EL (cell line): ENCODE results near the gene PGLYRP3.

Experiments used
- DNase-seq: peaks from one replicate; pipeline ENCODE4 v3.0.0-alpha.2; 2016

Gene PGLYRP3

DNA sequence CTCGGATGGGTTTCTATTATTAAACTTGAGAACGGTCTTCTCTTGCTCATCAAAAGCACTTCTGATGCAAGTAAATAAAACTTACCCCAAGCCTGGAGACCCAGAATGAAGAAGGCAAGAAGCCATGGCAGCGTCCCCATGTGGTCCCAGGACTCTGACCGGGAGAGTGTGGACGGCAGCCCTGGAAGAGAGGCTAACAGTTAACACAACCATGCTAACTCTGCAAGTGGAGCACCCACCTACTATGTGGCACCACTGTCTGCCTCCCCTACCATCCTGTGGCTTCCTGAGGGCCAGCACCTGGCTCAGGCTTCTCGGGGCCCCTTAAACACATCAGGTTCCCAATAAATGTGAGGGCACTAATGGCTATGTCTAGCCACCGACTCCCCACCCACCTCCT, 2.2 kb downstream of the PGLYRP3 start:
- no peak for DNase-seq

DNA sequence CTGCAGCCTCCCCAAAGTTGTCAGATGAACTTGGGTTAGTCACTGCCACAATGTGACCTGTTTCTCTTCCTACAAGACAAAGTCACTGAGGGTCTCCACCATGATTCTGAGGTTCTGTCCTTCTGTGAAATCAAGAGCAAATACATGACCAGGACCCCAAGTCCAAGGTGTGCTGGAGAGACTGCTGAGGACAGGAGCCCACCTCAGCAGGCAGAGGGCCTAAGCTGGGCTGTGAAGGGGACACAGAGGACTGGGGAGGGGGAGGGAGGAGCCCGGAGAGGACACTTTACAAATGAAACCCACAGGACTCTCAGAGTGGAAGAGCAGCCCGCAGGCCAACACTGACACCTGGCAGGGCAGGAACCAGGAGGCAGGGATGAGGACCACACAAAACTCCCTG, 3.3 kb downstream of the PGLYRP3 start:
- DNase-seq, result no peak

DNA sequence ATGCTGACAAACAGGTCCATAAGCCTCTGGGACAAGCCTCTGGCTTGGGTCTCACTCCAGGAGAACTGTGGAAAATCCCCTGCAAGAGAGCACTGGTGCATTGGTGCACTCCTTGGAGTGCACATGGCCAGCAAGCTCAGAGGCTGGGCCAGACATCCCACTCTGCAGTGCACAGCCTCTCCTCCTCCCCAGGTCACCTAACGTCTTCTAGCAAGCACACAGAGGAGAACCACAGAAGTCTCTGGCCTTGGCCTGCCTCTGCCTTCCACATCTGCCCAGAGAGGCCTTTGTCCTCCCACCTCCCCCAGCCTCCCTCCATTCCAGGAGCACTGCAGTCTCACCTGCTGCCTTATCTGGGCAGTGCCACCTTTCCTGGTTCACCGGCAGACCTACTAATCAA, 4.2 kb downstream of the PGLYRP3 start:
- no peak for DNase-seq

DNA sequence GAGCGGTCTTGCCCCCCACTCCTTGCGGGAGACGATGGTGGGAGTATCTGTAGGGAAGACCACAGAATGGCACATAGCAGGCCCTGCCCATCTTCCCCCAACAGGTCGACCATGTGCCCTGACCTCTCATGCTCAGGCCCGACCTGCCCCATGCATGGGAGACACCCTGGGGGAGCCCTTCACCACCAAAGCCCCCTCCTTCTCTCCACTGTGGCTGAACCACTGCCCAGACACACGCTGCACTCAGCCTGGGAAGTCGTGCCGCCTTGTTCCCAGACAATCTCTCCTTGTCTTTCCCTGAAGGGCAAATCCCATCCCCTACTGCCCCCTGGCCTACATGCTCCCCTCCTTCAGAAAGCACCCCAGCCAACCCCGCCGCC, 5.5 kb downstream of the PGLYRP3 start:
- no peak for DNase-seq

DNA sequence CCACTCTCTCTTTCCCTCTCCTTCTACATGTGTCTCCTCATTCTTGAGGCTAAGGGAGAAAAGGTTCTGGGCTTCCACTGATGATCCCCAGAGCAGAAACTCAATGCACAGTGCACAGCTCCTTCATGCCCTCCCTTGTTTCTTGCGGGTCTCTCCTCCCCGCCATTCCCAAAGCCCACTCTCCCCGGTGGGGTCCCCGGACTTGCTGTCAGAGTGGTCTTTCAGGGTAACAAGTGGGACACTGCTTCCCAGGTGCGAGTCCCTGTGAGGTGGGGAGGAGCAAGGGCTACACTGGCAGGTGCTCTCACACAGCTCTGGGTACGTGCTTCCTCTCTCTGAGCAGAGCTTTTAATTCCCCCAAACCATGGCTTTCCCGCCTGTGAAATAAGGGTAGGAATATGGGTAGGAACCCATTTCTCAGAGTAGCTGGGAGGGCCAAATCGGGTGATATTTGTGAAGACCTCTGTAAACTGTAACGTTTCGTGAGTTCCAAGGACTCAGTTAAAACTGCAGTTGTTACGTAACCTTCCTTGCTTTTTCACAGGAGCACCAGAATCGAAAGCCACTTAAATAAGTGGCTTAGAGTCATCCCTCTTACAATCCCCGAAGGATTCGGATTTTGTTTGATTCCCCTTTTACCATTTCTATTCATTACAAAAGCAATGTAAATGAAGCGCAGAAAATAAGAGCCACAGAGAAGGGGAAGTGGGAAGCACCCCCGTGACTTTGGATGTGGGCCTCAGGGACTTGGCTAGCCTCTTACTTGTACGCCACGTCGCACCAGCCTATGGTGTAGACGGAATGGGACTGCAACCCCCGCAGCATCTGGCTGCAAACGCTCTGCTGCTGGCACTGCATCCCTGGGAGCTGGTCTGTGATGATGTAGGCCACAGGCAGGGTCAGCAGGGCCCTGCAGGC, 6.2 kb downstream of the PGLYRP3 start:
- no peak for DNase-seq

DNA sequence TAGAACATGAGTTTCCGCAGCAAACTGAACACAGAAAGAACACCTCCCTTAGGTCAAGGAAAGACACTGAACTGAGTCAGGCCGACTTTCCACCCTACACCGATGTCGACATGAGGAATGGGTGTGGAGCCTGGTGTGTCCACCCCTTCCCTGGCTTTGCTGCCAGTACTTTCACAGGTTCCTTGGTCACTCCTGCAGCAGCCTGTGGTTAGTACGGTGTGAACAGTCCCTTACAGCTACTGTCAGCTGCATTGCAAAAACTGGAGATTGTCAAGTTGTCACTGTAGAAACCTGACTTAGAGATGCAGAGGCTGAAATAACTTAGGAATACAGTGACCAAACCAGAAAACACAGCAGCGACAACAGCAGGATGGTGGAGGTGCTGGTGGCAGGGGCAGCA, 7.1 kb downstream of the PGLYRP3 start:
- DNase-seq, result no peak

DNA sequence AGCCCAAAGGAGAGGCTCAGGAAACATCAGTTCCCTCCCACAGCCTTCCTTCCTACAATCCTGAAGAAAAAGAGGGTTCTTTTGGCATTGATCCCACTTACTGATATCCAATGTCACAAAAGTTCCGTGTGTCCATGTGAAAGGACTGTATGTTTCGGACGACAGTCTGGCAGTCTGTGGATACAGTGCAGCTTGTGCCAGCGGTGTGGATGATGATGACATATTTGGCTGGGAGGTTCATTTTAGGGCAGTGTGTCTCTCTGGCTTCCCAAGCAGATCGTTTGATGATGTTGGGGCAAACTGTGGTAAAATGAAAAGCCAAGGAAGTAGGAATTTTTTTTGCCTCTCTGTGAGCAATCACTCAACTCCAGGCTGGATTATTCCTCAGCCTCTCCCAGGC, 10.4 kb downstream of the PGLYRP3 start:
- no peak for DNase-seq

DNA sequence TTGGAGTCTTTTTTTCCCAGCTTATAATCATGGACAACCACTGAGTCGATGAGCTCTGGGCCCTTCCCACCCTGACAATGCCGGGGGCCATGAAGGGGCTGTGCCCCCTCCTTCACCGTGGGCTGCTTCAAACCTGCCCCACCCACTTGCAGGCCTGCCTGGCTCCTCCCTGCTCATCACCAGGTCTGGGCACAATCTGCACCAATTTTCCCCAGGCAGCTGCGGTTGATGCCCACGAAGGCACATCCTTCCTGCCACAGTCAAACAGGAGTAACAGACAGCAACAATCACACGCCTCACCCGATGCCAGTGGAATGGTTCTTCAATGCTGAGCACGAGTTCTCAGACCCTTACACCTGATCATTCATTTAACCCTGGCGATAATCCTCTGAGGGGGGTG, 18.9 kb downstream of the PGLYRP3 start:
- DNase-seq, result no peak

DNA sequence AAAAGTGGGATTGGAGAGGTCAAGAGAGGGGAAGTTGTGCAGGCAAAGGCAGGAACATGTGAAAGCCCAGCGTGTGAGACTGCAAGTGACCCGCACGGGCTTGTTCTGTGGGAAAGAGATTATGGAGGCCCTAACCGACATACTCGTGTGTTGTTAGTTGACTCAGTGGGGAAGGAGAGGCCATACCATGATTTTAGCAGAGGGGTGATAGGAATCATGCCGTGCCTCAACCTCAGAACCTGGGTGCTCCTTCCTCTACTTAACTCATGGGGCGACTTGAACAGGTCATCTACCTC, 19.3 kb downstream of the PGLYRP3 start:
- no peak for DNase-seq

DNA sequence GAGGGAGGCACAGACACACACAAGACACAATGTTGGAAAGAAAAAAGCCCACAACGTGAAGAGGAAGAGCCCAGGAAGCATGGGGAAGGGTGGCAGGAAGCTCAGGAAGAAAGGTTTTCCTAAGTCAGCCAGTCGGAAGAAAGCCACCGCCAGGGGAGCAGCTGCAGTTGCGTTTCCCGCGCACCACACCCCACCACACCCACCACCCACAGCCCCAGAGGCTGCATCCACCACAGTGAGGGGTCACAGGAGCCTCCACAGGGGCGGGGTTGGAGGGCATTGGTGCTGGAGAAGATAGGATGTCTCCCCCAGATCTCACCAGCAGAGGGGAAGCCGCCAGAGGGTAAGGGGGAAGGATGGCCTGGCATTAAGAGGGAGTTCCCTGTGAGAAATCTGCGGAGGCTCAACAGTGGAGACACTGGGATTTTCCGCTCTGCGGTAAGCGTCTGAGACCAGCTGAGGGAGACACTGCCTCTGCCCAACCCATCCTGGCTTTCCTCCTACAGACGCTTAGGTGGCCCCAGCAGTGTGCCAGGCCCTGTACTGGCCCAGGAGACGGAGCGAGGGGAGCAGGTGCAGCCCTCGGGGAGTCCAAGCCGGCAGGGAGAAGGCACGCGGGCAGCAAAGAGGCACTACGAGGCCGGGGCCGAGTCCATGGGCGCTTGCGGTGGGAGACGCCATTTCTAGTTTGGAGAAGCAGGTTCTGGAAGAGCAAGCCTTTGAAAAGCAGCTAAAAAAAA, 19.8 kb downstream of the PGLYRP3 start:
- no peak for DNase-seq

DNA sequence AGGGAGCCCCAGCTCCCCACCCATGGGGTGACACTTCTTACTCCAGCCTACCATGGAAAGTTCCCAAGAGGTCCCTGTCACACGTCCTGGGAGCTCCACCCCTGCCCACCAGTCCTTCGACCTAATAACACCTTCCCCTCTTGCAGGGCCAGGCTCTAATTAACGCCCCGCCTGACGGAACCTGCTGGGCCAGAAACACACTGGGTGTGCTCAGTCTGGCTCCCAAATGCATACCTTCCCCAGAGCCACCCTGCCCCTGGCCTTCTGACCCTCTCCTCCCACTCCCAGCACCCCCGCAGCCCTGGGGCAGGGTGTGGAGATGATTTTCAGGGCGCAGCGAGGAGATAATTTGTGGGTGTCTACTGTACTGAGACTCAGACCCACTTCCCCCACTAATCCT, 20.6 kb downstream of the PGLYRP3 start:
- no peak for DNase-seq

DNA sequence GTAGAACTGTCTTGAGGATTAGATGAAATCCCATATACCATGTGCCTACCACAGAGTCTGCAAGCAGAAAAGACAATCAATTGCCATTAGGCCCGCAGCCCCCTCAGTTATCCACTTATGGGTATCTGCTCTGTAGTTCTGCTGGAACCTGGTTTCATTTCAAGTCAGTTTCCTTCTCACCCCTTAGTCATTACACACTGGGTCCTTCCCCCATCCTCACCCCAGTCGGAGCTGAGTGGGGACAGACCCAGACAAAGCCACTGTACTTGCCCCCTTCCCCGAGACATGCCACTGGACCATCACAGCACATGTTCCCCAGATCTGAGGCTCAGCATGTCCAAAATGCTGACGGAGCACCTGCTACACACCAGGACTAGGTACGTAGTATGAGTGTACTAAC, 21.2 kb downstream of the PGLYRP3 start:
- no peak for DNase-seq

DNA sequence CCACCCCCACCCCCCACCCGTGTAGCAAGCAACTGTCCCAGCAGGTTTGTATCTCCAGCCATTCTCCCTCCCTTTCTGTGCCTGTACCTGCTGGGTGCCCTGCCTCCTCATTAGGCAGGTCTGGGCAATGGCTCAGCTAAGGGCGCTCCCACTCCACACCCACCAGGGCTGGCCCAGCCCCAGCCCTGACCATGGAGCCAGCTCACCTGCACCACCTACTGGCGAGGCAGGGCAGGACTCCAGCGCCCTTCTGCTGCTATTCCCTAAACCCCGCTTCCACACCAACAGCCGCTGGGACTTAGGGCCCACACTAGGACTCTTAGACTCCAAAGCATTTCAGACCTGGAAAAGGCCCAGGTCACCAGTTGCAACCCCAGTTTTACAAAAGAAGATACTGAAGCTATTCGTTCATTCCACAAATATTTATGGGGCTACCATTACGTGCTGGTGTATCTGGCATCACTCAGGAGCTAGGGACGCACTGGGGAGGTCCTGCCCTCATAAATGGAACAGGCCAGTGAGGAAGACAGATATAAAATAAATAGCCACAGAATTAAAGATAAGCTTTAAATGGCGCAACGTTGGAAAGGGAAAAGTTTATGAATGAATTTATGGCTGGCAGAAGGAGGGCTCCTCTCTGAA, 24.0 kb downstream of the PGLYRP3 start:
- DNase-seq, result peak; percentile 15

DNA sequence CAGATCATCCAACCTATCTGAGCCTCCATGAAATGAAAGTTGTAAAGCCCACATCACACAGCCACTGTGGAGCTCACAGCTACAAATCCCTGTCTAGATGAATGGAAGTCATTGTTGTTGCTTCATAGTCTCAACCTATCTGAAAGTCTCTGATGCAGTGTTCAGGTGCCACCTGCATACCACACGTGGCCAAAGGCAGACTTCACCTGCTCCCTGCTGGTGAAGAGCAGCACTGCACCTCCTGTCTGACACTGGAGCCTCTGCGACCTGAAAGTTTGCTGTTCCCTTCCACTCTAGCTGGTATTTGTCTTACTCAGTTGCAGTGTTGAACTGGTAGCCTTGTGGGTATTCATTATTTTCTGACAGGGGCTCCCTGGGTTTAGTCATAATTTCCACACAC, 34.9 kb downstream of the PGLYRP3 start:
- DNase-seq, result no peak

DNA sequence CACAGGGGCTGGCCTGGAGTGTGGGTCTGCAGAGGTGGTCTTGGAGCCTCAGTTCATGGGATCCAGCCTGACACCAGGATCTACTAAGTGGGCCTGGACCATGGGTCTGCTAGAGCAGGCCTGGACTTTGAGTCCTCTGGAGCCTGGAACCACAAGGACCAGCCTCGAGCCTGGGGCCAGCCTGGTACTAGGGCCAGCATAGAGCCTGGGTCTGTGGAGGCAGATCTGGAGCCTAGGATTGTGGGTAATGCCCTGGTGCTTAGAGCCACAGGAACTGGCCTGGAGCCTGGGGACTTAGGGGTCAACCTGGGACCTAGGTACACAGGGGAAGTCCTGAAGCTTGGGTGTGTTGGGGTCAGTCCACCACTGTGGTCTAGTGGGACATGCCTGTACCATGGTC, 40.6 kb downstream of the PGLYRP3 start:
- no peak for DNase-seq

DNA sequence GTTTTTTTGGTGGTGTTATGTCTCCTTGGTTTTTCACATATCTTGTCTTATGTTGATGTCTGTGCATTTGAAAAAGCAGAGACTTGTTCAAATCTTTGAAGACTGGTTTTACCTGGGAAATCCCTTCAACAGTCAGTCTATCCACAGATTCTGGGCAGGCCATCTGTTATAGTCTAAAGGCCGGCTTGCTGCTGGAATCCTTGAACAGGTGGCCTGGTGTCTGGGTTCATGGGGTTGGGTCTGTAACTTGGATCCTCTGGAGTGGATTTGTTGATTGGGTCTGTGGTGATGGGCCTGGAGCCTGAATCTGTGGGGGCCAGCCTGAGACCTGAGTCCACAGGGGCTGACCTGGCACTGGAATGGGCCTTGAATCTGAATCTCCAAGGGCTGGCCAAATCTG, 41.0 kb downstream of the PGLYRP3 start:
- no peak for DNase-seq

DNA sequence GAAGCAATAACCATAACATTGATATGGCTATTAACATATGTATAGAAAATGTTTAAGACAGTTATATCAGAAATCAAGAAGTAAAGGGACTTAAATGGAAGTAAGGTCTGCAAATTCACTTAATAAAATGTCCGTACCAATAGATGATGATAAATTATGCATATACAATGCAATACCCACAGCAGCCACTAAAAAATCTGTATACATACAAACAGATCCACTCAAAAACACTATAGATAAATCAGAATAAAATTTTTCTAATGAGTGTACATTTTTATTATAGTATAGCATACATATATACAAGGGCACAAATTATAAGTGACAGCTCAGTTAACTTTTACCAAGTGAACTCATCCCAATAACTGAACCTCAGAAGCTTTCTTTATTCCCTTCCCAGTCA, 47.3 kb downstream of the PGLYRP3 start:
- no peak for DNase-seq

DNA sequence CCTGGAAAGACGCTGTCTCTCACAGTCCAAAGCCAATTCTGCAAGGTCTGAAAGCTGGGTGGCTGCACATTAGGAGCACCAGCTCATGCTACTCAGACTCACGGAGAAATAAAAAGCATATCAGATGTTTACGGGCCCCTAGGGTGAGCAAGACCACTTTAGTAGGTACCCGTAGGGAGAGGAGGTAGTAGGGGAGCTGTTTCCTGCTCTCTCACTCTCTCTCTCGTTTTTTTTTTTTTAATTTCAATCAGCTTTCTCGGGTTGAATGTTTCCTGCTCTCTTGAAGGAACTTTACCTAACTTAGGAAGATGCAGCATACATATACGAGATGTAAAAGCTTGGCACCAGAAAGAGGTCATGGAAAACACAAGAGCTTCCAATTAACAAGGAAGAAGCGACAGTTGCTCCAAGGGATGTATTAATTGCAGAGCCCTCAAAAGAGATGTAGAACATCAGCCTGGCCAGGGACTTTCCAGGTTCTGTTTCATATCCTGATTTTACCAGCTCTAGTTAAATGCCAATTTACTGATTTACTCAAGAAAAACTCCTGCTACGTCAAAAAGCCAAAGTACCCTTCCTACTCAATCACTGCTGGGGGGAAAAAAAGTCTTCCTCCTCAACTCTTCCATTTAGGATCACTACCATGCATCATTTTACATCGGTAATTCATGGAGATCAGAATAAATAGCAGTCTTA, 50.1 kb downstream of the PGLYRP3 start:
- no peak for DNase-seq

DNA sequence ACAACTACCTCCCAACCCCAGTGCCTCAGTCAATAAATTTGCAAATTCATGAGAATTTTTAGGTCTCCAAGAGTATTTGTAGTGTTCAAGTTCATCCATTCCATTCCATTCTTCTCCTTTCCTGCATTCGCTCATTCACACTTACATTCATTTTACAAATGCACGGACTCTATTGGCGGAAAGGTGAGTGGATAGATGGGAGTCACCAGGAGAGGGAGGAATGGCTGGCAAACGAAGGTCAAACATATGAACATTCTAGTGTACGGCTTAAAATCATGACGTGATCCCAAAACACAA, 50.7 kb downstream of the PGLYRP3 start:
- DNase-seq, result no peak

DNA sequence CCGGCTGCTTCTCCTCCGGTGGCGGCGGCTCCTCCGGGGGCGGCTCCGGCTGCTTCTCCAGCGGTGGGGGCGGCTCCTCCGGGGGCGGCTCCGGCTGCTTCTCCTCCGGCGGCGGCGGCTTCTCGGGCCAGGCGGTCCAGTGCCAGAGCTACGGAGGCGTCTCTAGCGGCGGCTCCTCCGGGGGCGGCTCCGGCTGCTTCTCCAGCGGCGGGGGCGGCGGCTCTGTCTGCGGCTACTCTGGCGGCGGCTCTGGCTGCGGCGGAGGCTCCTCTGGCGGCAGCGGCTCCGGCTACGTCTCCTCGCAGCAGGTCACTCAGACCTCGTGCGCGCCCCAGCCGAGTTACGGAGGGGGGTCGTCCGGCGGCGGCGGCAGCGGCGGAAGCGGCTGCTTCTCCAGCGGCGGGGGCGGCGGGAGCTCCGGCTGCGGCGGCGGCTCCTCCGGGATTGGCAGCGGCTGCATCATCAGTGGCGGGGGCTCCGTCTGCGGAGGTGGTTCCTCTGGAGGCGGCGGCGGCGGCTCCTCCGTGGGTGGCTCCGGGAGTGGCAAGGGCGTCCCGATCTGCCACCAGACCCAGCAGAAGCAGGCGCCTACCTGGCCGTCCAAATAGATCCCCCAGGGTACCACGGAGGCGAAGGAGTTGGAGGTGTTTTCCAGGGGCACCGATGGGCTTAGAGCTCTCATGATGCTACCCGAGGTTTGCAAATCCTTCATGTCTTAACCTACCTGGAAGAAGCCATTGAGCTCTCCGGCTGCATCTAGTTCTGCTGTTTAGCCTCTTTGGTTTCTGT, 51.3 kb downstream of the PGLYRP3 start:
- DNase-seq, result no peak

DNA sequence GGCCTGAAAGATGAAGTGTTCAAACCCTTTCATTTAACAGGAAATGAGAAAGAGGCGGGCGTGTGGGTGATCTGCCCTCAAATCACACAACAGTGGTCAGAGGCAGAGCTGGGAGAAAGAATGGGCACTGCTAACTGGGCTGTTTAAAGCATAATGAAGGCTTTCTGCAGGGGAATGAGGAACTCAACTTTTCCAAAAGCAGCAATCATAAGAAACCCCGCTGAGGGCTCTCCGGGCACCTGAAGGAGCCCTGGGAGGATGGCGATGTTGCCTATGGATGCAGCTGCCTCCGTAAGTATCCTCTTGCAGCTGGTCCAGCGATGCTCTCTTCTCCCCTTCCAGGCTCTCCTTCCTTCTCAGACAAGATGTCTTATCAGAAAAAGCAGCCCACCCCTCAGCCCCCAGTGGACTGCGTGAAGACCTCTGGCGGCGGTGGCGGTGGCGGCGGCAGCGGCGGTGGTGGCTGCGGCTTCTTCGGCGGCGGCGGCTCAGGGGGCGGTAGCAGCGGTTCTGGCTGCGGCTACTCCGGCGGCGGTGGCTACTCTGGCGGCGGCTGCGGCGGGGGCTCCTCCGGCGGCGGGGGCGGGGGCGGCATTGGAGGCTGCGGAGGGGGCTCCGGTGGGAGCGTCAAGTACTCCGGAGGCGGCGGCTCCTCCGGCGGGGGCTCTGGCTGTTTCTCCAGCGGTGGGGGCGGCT, 52.0 kb downstream of the PGLYRP3 start:
- no peak for DNase-seq

DNA sequence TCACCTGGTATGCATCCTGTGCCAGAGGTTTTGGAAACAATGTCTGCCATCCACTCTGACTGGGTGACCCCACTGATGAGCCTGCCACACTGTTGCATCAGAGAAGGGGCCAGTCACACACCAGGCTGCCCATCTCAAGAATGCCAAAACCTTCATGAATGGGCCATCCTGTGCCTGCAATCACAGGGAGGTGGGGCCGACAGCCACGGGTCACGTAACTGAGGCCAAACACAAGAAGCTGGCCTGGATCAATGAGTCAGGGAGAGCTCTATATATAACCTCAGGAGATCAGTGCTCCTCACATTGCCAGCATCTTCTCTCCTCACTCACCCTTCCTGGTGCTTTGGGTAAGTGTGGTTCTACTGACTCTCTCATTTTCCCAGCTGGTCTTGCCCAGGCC, 53.4 kb downstream of the PGLYRP3 start, which contains the start of gene LORICRIN:
TSS of gene LORICRIN (plus strand) at position 301 of the 400 bp plus-strand sequence. CDS start 1,263 bp downstream, outside the sequence.
- DNase-seq, result no peak
